HL-60/S4 (cell line): ENCODE data around the gene CIAPIN1.

Source experiments
- in situ Hi-C: fragments of 300-500 bp; cut with MboI; formaldehyde crosslinking; loops from 2 replicates; pipeline ENCODE4 v1.14.3; 2022; ENCODE audit warnings: low sequenced_read_pairs

Gene CIAPIN1

DNA sequence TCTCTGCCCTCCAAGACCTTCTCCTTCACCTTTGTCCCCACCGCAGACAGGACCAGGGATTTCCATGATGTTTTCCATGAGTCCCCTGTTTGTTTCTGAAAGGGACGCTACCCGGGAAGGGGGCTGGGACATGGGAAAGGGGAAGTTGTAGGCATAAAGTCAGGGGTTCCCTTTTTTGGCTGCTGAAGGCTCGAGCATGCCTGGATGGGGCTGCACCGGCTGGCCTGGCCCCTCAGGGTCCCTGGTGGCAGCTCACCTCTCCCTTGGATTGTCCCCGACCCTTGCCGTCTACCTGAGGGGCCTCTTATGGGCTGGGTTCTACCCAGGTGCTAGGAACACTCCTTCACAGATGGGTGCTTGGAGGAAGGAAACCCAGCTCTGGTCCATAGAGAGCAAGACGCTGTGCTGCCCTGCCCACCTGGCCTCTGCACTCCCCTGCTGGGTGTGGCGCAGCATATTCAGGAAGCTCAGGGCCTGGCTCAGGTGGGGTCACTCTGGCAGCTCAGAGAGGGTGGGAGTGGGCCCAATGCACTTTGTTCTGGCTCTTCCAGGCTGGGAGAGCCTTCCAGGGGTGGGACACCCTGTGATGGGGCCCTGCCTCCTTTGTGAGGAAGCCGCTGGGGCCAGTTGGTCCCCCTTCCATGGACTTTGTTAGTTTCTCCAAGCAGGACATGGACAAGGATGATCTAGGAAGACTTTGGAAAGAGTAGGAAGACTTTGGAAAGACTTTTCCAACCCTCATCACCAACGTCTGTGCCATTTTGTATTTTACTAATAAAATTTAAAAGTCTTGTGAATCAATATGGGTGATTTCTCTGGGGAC, 62.7 kb downstream of the CIAPIN1 start:
- in situ Hi-C loops: no loop called here

DNA sequence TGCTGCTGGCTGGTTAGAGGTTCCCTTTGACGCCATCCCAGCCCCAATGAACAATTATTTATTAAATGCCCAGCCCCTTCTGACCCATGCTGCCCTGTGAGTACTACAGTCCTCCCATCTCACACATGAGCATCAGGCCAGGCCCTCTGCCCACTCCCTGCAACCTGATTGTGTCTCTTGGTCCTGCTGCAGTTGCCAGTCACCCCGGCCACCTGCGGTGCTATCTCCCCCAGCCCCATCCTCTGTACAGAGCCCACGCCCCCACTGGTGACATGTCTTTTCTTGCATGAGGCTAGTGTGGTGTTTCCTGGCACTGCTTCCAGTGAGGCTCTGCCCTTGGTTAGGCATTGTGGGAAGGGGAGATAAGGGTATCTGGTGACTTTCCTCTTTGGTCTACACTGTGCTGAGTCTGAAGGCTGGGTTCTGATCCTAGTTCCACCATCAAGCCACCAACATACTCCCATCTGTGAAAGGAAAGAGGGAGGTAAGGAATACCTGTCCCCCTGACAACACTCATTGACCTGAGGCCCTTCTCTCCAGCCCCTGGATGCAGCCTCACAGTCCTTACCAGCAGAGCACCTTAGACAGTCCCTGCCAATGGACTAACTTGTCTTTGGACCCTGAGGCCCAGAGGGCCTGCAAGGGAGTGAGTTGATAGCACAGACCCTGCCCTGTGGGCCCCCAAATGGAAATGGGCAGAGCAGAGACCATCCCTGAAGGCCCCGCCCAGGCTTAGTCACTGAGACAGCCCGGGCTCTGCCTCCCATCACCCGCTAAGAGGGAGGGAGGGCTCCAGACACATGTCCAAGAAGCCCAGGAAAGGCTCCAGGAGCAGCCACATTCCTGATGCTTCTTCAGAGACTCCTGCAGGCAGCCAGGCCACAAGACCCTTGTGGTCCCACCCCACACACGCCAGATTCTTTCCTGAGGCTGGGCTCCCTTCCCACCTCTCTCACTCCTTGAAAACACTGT, 63.6 kb downstream of the CIAPIN1 start:
- in situ Hi-C loops: no loop called here

DNA sequence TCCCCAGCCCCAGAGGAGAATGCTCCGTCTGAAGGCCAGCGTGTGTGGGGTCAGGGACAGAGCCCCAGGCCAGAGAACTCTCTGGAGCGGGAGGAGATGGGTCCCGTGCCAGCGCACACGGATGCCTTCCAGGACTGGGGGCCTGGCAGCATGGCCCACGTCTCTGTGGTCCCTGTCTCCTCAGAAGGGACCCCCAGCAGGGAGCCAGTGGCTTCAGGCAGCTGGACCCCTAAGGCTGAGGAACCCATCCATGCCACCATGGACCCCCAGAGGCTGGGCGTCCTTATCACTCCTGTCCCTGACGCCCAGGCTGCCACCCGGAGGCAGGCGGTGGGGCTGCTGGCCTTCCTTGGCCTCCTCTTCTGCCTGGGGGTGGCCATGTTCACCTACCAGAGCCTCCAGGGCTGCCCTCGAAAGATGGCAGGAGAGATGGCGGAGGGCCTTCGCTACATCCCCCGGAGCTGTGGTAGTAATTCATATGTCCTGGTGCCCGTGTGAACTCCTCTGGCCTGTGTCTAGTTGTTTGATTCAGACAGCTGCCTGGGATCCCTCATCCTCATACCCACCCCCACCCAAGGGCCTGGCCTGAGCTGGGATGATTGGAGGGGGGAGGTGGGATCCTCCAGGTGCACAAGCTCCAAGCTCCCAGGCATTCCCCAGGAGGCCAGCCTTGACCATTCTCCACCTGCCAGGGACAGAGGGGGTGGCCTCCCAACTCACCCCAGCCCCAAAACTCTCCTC, 64.5 kb downstream of the CIAPIN1 start:
- in situ Hi-C loops: no loop called here

DNA sequence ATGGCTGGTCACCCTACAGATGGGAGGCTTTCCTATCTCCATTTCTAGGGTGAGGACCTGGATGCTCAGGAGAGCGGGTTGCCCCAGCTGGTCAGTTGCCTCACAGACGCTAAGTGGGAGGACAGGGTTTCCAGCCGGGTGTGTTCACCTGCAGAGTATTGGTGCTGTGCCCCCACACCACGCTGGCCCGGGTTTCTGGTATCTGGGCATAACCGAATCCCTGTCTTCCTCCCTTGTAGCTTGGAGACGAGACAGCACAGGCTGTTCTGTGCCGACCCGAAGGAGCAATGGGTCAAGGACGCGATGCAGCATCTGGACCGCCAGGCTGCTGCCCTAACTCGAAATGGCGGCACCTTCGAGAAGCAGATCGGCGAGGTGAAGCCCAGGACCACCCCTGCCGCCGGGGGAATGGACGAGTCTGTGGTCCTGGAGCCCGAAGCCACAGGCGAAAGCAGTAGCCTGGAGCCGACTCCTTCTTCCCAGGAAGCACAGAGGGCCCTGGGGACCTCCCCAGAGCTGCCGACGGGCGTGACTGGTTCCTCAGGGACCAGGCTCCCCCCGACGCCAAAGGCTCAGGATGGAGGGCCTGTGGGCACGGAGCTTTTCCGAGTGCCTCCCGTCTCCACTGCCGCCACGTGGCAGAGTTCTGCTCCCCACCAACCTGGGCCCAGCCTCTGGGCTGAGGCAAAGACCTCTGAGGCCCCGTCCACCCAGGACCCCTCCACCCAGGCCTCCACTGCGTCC, 65.2 kb downstream of the CIAPIN1 start:
- in situ Hi-C loops: no loop called here

DNA sequence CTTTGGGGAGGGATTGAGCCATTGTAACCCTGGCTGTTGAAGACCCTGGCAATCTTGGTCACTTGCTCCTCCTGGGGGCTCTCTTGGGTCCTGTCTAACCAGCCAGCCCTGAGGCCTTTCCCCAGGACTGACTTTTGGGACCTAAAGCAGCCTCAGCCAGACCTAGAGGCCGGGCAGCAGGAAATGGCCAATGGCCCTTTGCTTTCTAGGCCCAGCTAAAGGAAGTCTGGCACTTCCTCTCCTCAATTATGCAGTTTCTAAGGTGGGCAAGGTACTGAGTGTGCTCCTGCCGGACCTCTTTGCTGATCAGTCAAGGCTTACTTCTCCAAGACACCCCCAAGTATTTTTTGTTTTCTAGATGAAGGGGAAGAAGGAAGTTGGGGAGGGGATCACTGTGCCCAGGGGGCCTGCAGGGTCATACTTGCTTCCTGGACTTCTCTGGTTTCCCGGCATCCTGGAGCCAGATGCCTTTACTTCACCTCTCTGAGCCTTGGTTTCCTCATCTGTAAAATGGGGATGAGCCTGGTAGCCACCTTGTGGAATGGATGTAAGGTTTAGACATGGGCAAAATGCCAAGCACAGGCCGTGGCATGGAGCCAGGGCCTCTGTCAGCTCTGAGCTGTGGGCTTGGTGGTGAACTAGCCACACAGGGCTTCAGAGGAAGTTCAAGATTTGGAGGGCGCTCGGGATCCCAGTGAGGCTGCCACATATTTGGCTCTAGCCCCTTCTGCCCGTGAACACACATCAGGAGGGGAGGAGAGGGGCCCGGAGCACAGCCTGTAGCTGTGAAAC, 66.3 kb downstream of the CIAPIN1 start:
- in situ Hi-C loops: no loop called here

DNA sequence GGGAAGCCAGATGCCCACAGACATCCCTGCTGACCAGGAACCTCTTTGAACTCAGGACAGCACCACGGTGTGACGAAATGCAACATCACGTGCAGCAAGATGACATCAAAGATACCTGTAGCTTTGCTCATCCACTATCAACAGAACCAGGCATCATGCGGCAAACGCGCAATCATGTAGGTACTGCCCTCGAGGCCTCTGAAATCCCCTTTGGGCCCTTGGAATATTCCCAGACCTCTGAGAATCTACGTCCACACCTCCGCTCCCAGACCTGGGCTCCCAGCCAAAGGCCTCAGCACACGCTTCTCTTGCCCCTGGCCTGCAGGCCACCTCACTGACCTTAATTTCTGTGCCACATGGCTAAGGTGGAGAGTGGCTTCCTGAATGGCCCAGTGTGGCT, 67.6 kb downstream of the CIAPIN1 start:
- in situ Hi-C loops: no loop called here
